HEK293T (cell line): ENCODE measurements around the gene CYP27B1.

Experiments
- CTCF ChIA-PET: fragments of 350-600 bp; formaldehyde crosslinking; extraction: SDS; loops from one replicate; lab custom pipeline; 2021; ENCODE audit warnings: antibody characterized with exemption, inconsistent platforms; lab: Yijun Ruan, JAX
- POLR2A ChIA-PET: fragments of 350-600 bp; formaldehyde crosslinking; extraction: SDS; loops from one replicate; lab custom pipeline; 2020; ENCODE audit warnings: antibody characterized with exemption, inconsistent platforms; lab: Yijun Ruan, JAX
- DNase-seq: peaks from one replicate; pipeline ENCODE4 v3.0.0; 2012; ENCODE audit warnings: mixed read lengths; ENCODE audit errors: extremely low spot score
- ARNT ChIP-seq: fragments of 450-650 bp; IDR thresholded peaks from 2 replicates; pipeline ENCODE4 v1.6.1; 2017; ENCODE audit warnings: mild to moderate bottlenecking
- BHLHE40 ChIP-seq: fragments of 450-650 bp; IDR thresholded peaks from 2 replicates; pipeline ENCODE4 v1.6.1; 2016; ENCODE audit warnings: mild to moderate bottlenecking, moderate library complexity, borderline replicate concordance
- CTBP1 ChIP-seq: fragments of 450-650 bp; IDR thresholded peaks from 2 replicates; pipeline ENCODE4 v1.6.1; 2016; ENCODE audit warnings: borderline replicate concordance
- ELF4 ChIP-seq: fragments of 450-650 bp; IDR thresholded peaks from 2 replicates; pipeline ENCODE4 v1.6.1; 2017; ENCODE audit warnings: antibody characterized with exemption
- FOXA1 ChIP-seq: fragments of 450-650 bp; IDR thresholded peaks from 2 replicates; pipeline ENCODE4 v1.6.1; 2016; ENCODE audit warnings: mild to moderate bottlenecking
- FOXK2 ChIP-seq: fragments of 450-650 bp; IDR thresholded peaks from 2 replicates; pipeline ENCODE4 v1.6.1; 2016; ENCODE audit warnings: mild to moderate bottlenecking
- FOXM1 ChIP-seq: fragments of 450-650 bp; IDR thresholded peaks from 2 replicates; pipeline ENCODE4 v1.6.1; 2017; ENCODE audit warnings: mild to moderate bottlenecking, borderline replicate concordance
- HDGF ChIP-seq: fragments of 450-650 bp; IDR thresholded peaks from 2 replicates; pipeline ENCODE4 v1.6.1; 2017; ENCODE audit warnings: antibody characterized with exemption, borderline replicate concordance
- L3MBTL2 ChIP-seq: fragments of 450-650 bp; conservative IDR thresholded peaks from 2 replicates; pipeline ENCODE4 v1.6.1; 2016; ENCODE audit warnings: mild to moderate bottlenecking
- LEF1 ChIP-seq: fragments of 450-650 bp; IDR thresholded peaks from 2 replicates; pipeline ENCODE4 v1.6.1; 2017; ENCODE audit warnings: mild to moderate bottlenecking, borderline replicate concordance
- NFRKB ChIP-seq: fragments of 450-650 bp; IDR thresholded peaks from 2 replicates; pipeline ENCODE4 v1.6.1; 2016; ENCODE audit warnings: mild to moderate bottlenecking, moderate library complexity
- SP1 ChIP-seq: fragments of 450-650 bp; IDR thresholded peaks from 2 replicates; pipeline ENCODE4 v1.6.1; 2017
- SUZ12 ChIP-seq: fragments of 450-650 bp; IDR thresholded peaks from 2 replicates; pipeline ENCODE4 v1.6.1; 2016; ENCODE audit warnings: mild to moderate bottlenecking
- TARDBP ChIP-seq: fragments of 450-650 bp; IDR thresholded peaks from 2 replicates; pipeline ENCODE4 v1.6.1; 2016
- ZNF384 ChIP-seq: fragments of 450-650 bp; IDR thresholded peaks from 2 replicates; pipeline ENCODE4 v1.6.1; 2016
- TF ChIP-seq, protein P1 (sequence below): fragments of 450-650 bp; IDR thresholded peaks from 2 replicates; pipeline ENCODE4 v1.6.1; 2016

CYP27B1 gene

DNA sequence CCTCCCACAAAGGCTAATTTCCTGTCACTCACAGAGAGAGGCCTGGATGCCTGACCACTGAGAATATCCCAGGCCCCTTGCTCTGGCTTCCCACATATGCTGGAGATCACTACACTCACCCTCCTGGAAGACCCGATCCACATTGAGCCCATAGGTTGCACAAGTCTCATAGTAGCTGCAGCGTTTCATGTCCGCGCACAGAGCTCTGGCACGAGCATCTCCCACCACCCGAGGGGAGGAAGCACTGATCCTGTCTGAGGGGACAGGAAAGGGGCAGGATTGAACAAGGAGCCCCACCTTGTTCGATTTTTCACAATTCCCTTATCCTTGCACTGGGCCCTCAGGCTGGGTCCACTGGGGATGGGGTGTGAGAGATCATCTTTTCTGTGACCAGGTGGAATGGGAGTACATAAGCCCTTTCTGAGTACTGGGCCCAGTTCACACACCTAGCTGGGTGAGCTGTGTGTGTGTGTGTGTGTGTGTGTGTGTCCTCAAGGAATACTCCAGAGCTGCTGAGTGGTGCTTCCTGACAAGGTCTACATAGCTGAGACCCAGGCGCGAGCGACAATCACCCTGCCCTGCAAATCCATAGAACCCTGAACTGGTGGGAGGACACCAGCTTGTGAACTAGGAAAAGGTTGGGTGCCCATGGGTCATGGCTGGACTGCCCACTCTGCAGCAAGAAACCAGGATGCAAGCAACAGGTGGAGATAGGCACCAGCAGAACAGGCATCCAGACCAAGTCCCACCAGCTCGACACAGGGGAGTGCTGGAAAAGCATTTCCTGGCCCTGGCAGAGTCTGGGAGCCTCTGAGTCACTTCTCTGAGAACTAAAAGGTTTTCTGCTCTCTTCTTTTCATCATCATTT, 33.9 kb downstream of the CYP27B1 start:
- TF ChIP-seq CTBP1: no peak
- TF ChIP-seq, protein P1, sequence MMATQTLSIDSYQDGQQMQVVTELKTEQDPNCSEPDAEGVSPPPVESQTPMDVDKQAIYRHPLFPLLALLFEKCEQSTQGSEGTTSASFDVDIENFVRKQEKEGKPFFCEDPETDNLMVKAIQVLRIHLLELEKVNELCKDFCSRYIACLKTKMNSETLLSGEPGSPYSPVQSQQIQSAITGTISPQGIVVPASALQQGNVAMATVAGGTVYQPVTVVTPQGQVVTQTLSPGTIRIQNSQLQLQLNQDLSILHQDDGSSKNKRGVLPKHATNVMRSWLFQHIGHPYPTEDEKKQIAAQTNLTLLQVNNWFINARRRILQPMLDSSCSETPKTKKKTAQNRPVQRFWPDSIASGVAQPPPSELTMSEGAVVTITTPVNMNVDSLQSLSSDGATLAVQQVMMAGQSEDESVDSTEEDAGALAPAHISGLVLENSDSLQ: no peak
- no peak for TF ChIP-seq HDGF
- no peak for TF ChIP-seq SUZ12
- no peak for TF ChIP-seq NFRKB
- TF ChIP-seq LEF1: no peak
- TF ChIP-seq TARDBP: no peak
- TF ChIP-seq ELF4: no peak
- no peak for TF ChIP-seq FOXK2
- no peak for TF ChIP-seq SP1
- TF ChIP-seq ARNT: no peak
- no peak for TF ChIP-seq ZNF384
- TF ChIP-seq FOXA1: no peak
- TF ChIP-seq BHLHE40: no peak
- TF ChIP-seq L3MBTL2: no peak
- no peak for TF ChIP-seq FOXM1
- POLR2A ChIA-PET: interaction anchor here (0.7 to 6.9 kb wide), 3 partner anchors 9 to 121 kb away, joined by 3 to 42 read pairs (median 4); partner anchors contain the start of gene TSPAN31
- no peak for DNase-seq
- CTCF ChIA-PET: no interaction called here

- TF ChIP-seq SUZ12 (no peak), L3MBTL2 (no peak), FOXK2 (no peak), SP1 (no peak), FOXM1 (no peak), ELF4 (no peak), ARNT (no peak), LEF1 (no peak), HDGF (no peak), BHLHE40 (no peak), FOXA1 (no peak), ZNF384 (no peak), CTBP1 (no peak), NFRKB (no peak), TARDBP (no peak)
- TF ChIP-seq, protein P1: no peak
- POLR2A ChIA-PET: interaction anchor here (1.4 to 6.9 kb wide), 2 partner anchors 13 to 120 kb away, joined by 4 to 42 read pairs; partner anchors contain the start of gene TSPAN31
- CTCF ChIA-PET: no interaction called here
- no peak for DNase-seq
Observed at GRCh38 chr12:57732270-57732669, 34.6 kb downstream of the CYP27B1 start.

DNA sequence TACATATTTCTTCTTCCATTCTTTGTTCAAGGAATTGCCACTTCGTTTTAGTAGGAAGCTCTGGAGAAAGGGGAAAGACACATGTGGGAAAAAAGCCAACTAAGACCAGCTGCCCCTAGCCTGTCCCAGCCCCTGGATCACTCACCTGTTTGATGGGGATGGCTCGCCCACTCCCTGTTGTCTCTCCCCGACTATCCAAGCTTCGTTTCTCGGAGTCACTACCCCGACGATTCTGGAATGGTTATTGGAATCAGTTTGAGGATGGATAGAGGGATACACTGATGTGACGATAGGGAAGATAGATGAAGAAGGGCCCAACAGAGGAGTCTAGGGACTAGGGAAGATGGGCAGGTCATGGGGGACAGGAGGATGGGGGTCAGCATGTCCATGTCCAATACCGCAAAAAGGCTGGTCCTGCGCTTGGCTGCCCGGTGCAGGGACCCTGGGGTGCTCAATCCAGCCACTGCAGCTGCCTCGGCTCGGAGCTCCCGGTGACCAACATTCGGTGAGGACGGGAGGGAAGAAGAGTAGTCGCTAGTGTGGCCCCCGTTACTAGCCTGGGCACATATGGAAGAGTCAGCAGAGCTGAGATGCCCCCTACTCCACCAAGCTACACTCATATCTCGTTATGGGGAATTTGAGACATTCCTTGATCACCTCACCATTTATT, 35.3 kb downstream of the CYP27B1 start:
- ChIA-PET CTCF (no interaction called here), POLR2A (interaction anchor here (1.4 to 6.9 kb wide), 2 partner anchors 13 to 119 kb away, joined by 4 to 42 read pairs; partner anchors contain the start of gene TSPAN31)
- DNase-seq: no peak
- no peak for TF ChIP-seq SP1

GRCh38 chr12:57730336-57731067, 36.4 kb downstream of the CYP27B1 start:
- no peak for TF ChIP-seq TARDBP
- TF ChIP-seq HDGF: no peak
- DNase-seq: no peak
- ChIA-PET CTCF (no interaction called here), POLR2A (interaction anchor here (6.9 kb wide), 1 partner anchor 14 kb away, joined by 42 read pairs; the partner anchor contains the start of gene TSPAN31)

DNA sequence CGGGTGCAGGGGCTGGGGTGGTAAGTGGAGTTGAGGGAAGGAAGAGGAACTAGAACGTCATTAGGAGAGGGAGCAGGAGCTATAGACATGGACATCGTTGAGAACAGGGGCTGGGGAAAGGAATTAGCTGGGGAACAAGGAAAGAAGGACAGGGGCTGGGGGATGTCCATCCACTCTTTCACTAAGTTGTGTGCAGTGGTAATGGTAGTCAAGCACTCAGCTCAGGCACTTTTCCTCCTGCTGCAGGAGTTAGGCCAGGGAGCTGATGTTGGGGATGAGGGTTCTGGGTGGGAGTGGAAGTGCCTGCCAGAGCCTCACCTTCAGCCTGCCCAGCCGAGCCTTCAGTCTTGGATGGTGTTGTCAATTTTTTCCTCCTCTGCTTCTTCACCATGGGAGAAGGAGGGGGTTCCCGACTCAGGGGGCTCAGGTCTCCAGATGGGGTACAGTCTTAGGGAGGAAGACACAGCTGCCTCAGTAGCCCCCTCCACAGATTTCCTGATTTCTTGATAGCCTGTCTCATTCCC, 37.5 kb downstream of the CYP27B1 start:
- no peak for DNase-seq
- ChIA-PET CTCF (no interaction called here), POLR2A (no interaction called here)
- TF ChIP-seq FOXM1: no peak
- TF ChIP-seq BHLHE40: no peak
- no peak for TF ChIP-seq NFRKB
- TF ChIP-seq ELF4: no peak
- TF ChIP-seq SP1: no peak
- no peak for TF ChIP-seq HDGF
- no peak for TF ChIP-seq L3MBTL2
- TF ChIP-seq FOXA1: no peak
- TF ChIP-seq TARDBP: no peak
- TF ChIP-seq LEF1: no peak

GRCh38 chr12:57727758-57728395, 39.0 kb downstream of the CYP27B1 start:
- no peak for DNase-seq
- ChIA-PET CTCF (no interaction called here), POLR2A (interaction anchor here (2.4 to 2.9 kb wide), 3 partner anchors 8 to 24 kb away, joined by 11 to 29 read pairs (median 23); partner anchors contain the start of genes CDK4 and TSPAN31)
- TF ChIP-seq, protein P1: no peak
- TF ChIP-seq LEF1 (no peak), NFRKB (no peak), TARDBP (no peak), ARNT (no peak), BHLHE40 (no peak), L3MBTL2 (no peak), CTBP1 (no peak), SUZ12 (no peak), HDGF (no peak), ELF4 (no peak), FOXK2 (no peak), SP1 (no peak), ZNF384 (no peak), FOXA1 (no peak), FOXM1 (no peak)
